ENCODE results near the gene TCTA.

Gene TCTA

DNA sequence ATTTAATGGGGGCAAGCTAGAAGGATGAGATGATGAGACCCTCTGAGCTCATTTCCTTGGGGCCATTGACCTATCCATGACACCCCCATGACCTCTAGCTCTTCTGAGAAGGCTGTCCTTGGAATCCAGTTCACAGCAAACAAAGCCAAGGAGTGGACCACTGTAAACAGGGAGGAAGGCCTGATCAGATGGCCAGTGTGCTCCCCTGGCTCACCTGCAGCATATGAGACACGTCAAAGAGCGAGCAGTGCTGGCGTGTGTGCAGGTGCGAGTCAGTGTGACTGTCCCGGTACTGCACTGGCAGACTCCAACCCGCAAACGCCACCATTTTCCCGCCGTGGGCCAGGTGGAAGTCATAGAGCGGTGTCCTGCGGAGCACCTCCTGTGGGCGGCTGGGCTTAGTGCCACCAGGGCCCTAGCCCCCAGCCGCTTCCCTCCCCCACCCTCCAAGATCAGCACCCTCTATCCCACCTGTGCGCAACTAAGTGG, 9.7 kb downstream of the TCTA start:
- no peak overlapping the region for H3K4me3 ChIP-seq (ENCODE audit: low read depth, low read length)
- H3K27ac ChIP-seq (ENCODE audit: extremely low read depth, low read depth, low read length) = no peak overlapping the region
- ChIA-PET CTCF (no interaction called here), POLR2A (interaction anchor here (1.2 kb wide), 1 partner anchor 10 kb away, joined by 3 read pairs; the partner anchor contains the start of gene RHOA)
- H3K36me3 ChIP-seq (ENCODE audit: control insufficient read depth in 2 of 2, insufficient read depth in 1 of 2, low read length in 2 of 2) = peaks cover 0 to 41% of the 10 kb centered on the region in 2 experiments; a peak in 1 of 3 replicates
- H3K4me1 ChIP-seq (ENCODE audit: control insufficient read depth, insufficient read depth, low read length) = no peaks in the 10 kb centered on the region
- TF ChIP-seq ZNF302 (tag by site-specific recombination; IDR thresholded peaks at IDR 0.05; ENCODE audit: low read depth) (no peak), ZFP69B (tag by site-specific recombination; IDR thresholded peaks at IDR 0.05) (no peak), SCRT2 (tag by site-specific recombination; IDR thresholded peaks at IDR 0.05) (no peak)
- no peaks in the 10 kb centered on the region for H3K9me3 ChIP-seq (ENCODE audit: control insufficient read depth, insufficient read depth, low read depth, low read length)

DNA sequence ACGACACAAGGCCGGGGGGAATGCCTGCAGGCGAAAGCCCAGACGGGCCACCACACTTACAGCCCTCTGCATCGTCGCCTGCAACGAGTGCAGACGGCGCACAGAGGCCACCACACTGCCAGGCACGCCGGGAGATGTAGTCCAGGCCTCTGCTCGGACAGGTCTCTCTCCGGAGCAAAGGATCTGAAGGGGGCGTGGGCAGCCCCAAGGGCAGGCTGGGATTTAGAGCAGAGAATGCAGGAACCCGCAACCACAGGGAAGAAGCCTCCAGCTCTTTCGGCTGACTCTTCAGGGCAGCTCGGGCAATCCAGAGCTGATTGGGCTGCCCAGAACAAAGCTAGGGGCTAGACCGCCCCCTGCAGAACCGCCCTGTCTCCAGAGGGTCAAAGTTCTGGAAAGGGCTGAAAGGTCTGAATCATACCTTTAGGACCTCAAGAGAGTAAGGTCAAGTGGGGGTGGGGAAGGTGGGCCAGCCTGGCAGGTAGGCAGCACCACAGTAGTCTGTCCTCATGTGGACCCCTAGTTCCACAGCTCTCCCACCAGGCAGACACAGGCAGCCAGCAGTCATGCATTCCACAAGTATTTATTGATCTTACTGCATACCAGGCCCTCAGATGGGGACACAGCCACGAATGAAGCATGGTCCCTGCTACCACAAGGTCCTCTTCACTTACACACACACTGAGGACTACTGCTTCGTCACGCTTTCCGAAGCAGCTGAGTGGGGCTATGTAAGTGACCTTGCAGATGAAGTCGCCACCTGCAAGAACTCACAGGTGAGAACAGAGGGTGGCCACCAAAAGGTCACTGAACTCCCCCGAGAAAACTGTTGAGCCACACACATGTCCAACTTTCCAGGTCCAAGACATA, 10.4 kb downstream of the TCTA start, which contains the start of gene AMT:
TSS of gene AMT (minus strand) at position 95 of the 870 bp plus-strand sequence. CDS start at position 72, 23 bp downstream.
- peaks cover 0 to 36% of the 10 kb centered on the region in 2 experiments; a peak in 1 of 3 replicates for H3K36me3 ChIP-seq (ENCODE audit: control insufficient read depth in 2 of 2, insufficient read depth in 1 of 2, low read length in 2 of 2)
- no peak within 1 kb of the TSS for H3K4me3 ChIP-seq (ENCODE audit: low read depth, low read length)
- no peaks in the 10 kb centered on the region for H3K4me1 ChIP-seq (ENCODE audit: control insufficient read depth, insufficient read depth, low read length)
- TF ChIP-seq ZNF324 (tag by site-specific recombination; IDR thresholded peaks at IDR 0.05) (no peak), ZNF747 (tag by site-specific recombination; IDR thresholded peaks at IDR 0.05) (no peak), ZFP69B (tag by site-specific recombination; IDR thresholded peaks at IDR 0.05) (no peak), ZNF623 (tag by site-specific recombination; IDR thresholded peaks at IDR 0.05) (no peak), KLF1 (tag by site-specific recombination; IDR thresholded peaks at IDR 0.05) (no peak), ZNF175 (tag by site-specific recombination; IDR thresholded peaks at IDR 0.05) (no peak)
- TF ChIP-seq, protein P1, sequence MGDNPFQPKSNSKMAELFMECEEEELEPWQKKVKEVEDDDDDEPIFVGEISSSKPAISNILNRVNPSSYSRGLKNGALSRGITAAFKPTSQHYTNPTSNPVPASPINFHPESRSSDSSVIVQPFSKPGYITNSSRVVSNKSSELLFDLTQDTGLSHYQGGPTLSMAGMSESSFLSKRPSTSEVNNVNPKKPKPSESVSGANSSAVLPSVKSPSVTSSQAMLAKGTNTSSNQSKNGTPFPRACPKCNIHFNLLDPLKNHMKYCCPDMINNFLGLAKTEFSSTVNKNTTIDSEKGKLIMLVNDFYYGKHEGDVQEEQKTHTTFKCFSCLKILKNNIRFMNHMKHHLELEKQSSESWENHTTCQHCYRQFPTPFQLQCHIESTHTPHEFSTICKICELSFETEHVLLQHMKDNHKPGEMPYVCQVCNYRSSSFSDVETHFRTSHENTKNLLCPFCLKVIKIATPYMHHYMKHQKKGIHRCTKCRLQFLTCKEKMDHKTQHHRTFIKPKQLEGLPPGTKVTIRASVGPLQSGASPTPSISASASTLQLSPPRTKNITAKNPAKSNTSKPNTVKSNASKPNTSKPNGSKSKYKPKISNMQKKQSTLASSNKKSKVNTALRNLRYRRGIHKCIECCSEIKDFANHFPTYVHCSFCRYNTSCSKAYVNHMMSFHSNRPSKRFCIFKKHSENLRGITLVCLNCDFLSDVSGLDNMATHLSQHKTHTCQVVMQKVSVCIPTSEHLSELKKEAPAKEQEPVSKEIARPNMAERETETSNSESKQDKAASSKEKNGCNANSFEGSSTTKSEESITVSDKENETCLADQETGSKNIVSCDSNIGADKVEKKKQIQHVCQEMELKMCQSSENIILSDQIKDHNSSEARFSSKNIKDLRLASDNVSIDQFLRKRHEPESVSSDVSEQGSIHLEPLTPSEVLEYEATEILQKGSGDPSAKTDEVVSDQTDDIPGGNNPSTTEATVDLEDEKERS (tag by site-specific recombination; IDR thresholded peaks at IDR 0.05) = no peak
- TF ChIP-seq, protein P2, sequence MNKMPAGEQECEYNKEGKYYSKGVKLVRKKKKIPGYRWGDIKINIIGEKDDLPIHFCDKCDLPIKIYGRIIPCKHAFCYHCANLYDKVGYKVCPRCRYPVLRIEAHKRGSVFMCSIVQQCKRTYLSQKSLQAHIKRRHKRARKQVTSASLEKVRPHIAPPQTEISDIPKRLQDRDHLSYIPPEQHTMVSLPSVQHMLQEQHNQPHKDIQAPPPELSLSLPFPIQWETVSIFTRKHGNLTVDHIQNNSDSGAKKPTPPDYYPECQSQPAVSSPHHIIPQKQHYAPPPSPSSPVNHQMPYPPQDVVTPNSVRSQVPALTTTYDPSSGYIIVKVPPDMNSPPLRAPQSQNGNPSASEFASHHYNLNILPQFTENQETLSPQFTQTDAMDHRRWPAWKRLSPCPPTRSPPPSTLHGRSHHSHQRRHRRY (tag by site-specific recombination; IDR thresholded peaks at IDR 0.05) = no peak
- H3K27ac ChIP-seq (ENCODE audit: extremely low read depth, low read depth, low read length) = no peak within 1 kb of the TSS
- CTCF ChIA-PET = no interaction called here
- POLR2A ChIA-PET = interaction anchor here (1.2 kb wide), 1 partner anchor 11 kb away, joined by 3 read pairs; the partner anchor contains the start of gene RHOA
- no peaks in the 10 kb centered on the region for H3K9me3 ChIP-seq (ENCODE audit: control insufficient read depth, insufficient read depth, low read depth, low read length)

DNA sequence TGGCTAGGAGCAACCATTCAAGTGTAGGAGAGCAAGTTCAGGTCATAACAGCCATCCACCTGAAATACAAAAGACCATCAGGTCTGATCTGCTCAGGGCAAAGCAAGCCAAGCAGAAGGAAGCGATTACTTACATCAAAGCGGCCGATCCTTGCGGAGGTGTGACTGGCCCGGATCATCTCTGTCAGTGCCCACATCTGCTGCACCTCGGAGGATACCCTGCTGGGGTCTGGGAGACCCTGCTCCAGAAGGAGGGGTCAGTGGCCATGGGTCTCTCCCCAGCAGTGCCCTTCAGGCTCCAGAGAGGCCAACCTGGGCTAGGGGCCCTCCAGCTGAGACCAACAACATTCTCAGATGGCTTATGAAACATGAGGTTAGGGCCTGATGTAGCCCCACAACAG, 12.6 kb downstream of the TCTA start:
- ChIA-PET POLR2A (interaction anchor here (1.2 to 1.7 kb wide), 2 partner anchors 13 to 19 kb away, joined by 3 to 8 read pairs; partner anchors contain the start of genes RHOA and TCTA), CTCF (no interaction called here)
- Histone ChIP-seq H3K27ac (ENCODE audit: extremely low read depth, low read depth, low read length) (no peak overlapping the region), H3K36me3 (ENCODE audit: control insufficient read depth in 2 of 2, insufficient read depth in 1 of 2, low read length in 2 of 2) (peaks cover 0 to 36% of the 10 kb centered on the region in 2 experiments; a peak in 1 of 3 replicates), H3K9me3 (ENCODE audit: control insufficient read depth, insufficient read depth, low read depth, low read length) (no peaks in the 10 kb centered on the region), H3K4me3 (ENCODE audit: low read depth, low read length) (no peak overlapping the region), H3K4me1 (ENCODE audit: control insufficient read depth, insufficient read depth, low read length) (no peaks in the 10 kb centered on the region)
- TF ChIP-seq, protein P3, sequence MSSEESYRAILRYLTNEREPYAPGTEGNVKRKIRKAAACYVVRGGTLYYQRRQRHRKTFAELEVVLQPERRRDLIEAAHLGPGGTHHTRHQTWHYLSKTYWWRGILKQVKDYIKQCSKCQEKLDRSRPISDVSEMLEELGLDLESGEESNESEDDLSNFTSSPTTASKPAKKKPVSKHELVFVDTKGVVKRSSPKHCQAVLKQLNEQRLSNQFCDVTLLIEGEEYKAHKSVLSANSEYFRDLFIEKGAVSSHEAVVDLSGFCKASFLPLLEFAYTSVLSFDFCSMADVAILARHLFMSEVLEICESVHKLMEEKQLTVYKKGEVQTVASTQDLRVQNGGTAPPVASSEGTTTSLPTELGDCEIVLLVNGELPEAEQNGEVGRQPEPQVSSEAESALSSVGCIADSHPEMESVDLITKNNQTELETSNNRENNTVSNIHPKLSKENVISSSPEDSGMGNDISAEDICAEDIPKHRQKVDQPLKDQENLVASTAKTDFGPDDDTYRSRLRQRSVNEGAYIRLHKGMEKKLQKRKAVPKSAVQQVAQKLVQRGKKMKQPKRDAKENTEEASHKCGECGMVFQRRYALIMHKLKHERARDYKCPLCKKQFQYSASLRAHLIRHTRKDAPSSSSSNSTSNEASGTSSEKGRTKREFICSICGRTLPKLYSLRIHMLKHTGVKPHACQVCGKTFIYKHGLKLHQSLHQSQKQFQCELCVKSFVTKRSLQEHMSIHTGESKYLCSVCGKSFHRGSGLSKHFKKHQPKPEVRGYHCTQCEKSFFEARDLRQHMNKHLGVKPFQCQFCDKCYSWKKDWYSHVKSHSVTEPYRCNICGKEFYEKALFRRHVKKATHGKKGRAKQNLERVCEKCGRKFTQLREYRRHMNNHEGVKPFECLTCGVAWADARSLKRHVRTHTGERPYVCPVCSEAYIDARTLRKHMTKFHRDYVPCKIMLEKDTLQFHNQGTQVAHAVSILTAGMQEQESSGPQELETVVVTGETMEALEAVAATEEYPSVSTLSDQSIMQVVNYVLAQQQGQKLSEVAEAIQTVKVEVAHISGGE (tag by site-specific recombination; conservative IDR thresholded peaks at IDR 0.05; ENCODE audit: low read depth) = no peak
- TF ChIP-seq ZNF175 (tag by site-specific recombination; IDR thresholded peaks at IDR 0.05) (no peak), ZNF585B (tag by site-specific recombination; IDR thresholded peaks at IDR 0.05) (no peak), SP7 (tag by site-specific recombination; IDR thresholded peaks at IDR 0.05) (no peak), ZNF169 (tag by site-specific recombination; IDR thresholded peaks at IDR 0.05) (no peak)

All from HEK293 (cell line).